GM23338 (cell line): ENCODE results near the gene MLKL. TPM values are rescaled to one million over a fixed set of nuclear protein-coding genes. Genes with fewer than 3 reads are reported as not detected.

ENCODE experiments used
- ATAC-seq: fragments of 200-7000 bp; cut with Tn5 transposase; 3 replicates; pipeline ENCODE4 v1.9.1; 2020
- DNase-seq: peaks from one replicate; pipeline ENCODE4 v3.0.0-alpha.2; 2015; ENCODE audit warnings: low spot score
- H2AFZ ChIP-seq: fragments of 200-600 bp; sonication (generic); 2 replicates; pipeline ENCODE4 v1.8.0; 2016; ENCODE audit warnings: antibody characterized with exemption, mild to moderate bottlenecking, moderate library complexity
- H3F3A ChIP-seq: fragments of 200-600 bp; sonication (generic); replicated peaks from 2 replicates; pipeline ENCODE4 v1.8.0; 2017; ENCODE audit warnings: antibody characterized with exemption, mixed run types, low read depth
- H3K27ac ChIP-seq: fragments of 200-600 bp; sonication (generic); 2 replicates; pipeline ENCODE4 v1.6.1; 2016; ENCODE audit warnings: low read depth
- H3K27me3 ChIP-seq: fragments of 200-600 bp; sonication (generic); 2 replicates; pipeline ENCODE4 v1.8.0; 2016; ENCODE audit warnings: mild to moderate bottlenecking, mixed run types, moderate library complexity; ENCODE audit not compliant: insufficient read depth
- H3K36me3 ChIP-seq: fragments of 200-600 bp; sonication (generic); 2 replicates; pipeline ENCODE4 v1.8.0; 2016; ENCODE audit warnings: mild to moderate bottlenecking; ENCODE audit not compliant: insufficient read depth
- H3K4me1 ChIP-seq: fragments of 200-600 bp; sonication (generic); 2 replicates; pipeline ENCODE4 v1.8.0; 2016; ENCODE audit warnings: mild to moderate bottlenecking, moderate library complexity; ENCODE audit not compliant: insufficient read depth
- H3K4me2 ChIP-seq: fragments of 200-600 bp; sonication (generic); 2 replicates; pipeline ENCODE4 v1.7.1; 2017; ENCODE audit warnings: mixed run types
- H3K4me3 ChIP-seq: fragments of 200-600 bp; sonication (generic); 2 replicates; pipeline ENCODE4 v1.6.1; 2016; ENCODE audit warnings: mixed run types
- H3K79me2 ChIP-seq: fragments of 200-600 bp; sonication (generic); replicated peaks from 2 replicates; pipeline ENCODE4 v1.8.0; 2017; ENCODE audit warnings: mild to moderate bottlenecking; ENCODE audit not compliant: insufficient read depth
- H3K9me2 ChIP-seq: fragments of 200-600 bp; sonication (generic); 2 replicates; pipeline ENCODE4 v1.8.0; 2017; ENCODE audit not compliant: insufficient read depth
- H4K20me1 ChIP-seq: fragments of 200-600 bp; sonication (generic); replicated peaks from 2 replicates; pipeline ENCODE4 v1.8.0; 2017; ENCODE audit warnings: mild to moderate bottlenecking; ENCODE audit not compliant: insufficient read depth
- H3K27ac Mint-ChIP-seq: 2 replicates; pipeline ENCODE4 v1.8.0; 2020; ENCODE audit warnings: inconsistent platforms, mild to moderate bottlenecking, moderate library complexity, mixed read lengths
- H3K27me3 Mint-ChIP-seq: 3 replicates; pipeline ENCODE4 v1.8.0; 2022; ENCODE audit warnings: low read depth, mild to moderate bottlenecking, moderate library complexity, mixed read lengths, inconsistent platforms; ENCODE audit not compliant: insufficient read depth, poor library complexity
- H3K36me3 Mint-ChIP-seq: 3 replicates; pipeline ENCODE4 v1.8.0; 2021; ENCODE audit warnings: low read depth, mild to moderate bottlenecking, inconsistent platforms, moderate library complexity, mixed read lengths
- H3K4me1 Mint-ChIP-seq: 3 replicates; pipeline ENCODE4 v1.8.0; 2020; ENCODE audit warnings: mild to moderate bottlenecking, inconsistent platforms, mixed read lengths
- H3K4me3 Mint-ChIP-seq: 3 replicates; pipeline ENCODE4 v1.8.0; 2021; ENCODE audit warnings: moderate library complexity, mild to moderate bottlenecking, inconsistent platforms, mixed read lengths
- H3K9me3 Mint-ChIP-seq: 3 replicates; pipeline ENCODE4 v1.8.0; 2020; ENCODE audit warnings: moderate library complexity, mild to moderate bottlenecking, inconsistent platforms, mixed read lengths
- CREB1 ChIP-seq: fragments of 250-450 bp; sonication (Bioruptor Pico); IDR thresholded peaks from 2 replicates; pipeline ENCODE4 v1.5.0; 2020; ENCODE audit warnings: low read depth, mild to moderate bottlenecking, moderate library complexity
- EZH2 ChIP-seq: fragments of 200-600 bp; sonication (generic); IDR thresholded peaks from one replicate; pipeline ENCODE4 v1.8.0; 2017; ENCODE audit warnings: antibody characterized with exemption, mild to moderate bottlenecking, low read depth; ENCODE audit not compliant: unreplicated experiment
- EZH2phosphoT487 ChIP-seq: fragments of 200-600 bp; sonication (generic); IDR thresholded peaks from one replicate; pipeline ENCODE4 v1.8.1; 2018; ENCODE audit warnings: antibody characterized with exemption; ENCODE audit not compliant: unreplicated experiment
- JUNB ChIP-seq: IDR thresholded peaks from one replicate; pipeline ENCODE4 v1.6.1; 2016; ENCODE audit warnings: antibody characterized with exemption; ENCODE audit not compliant: unreplicated experiment
- NANOG ChIP-seq: IDR thresholded peaks from 2 replicates; pipeline ENCODE4 v1.6.1; 2016; ENCODE audit warnings: antibody characterized with exemption, borderline replicate concordance
- POLR2AphosphoS5 ChIP-seq: IDR thresholded peaks from 2 replicates; pipeline ENCODE4 v1.6.1; 2016; ENCODE audit warnings: antibody characterized with exemption, low read depth
- STAT1 ChIP-seq: IDR thresholded peaks from one replicate; pipeline ENCODE4 v1.6.1; 2016; ENCODE audit warnings: antibody characterized with exemption; ENCODE audit not compliant: unreplicated experiment
- ZNF114 ChIP-seq: fragments of 250-450 bp; sonication (Bioruptor Pico); IDR thresholded peaks from 2 replicates; pipeline ENCODE4 v1.5.0; 2020; ENCODE audit warnings: mild to moderate bottlenecking, moderate library complexity
- ZNF331 ChIP-seq: fragments of 250-450 bp; sonication (Bioruptor Pico); IDR thresholded peaks from 2 replicates; pipeline ENCODE4 v1.5.0; 2020; ENCODE audit warnings: low read depth, mild to moderate bottlenecking, moderate library complexity
- polyA plus RNA-seq: library from polyadenylated mRNA; unstranded; fragments of >200 nt; fragmentation: Nextera tagmentation; extraction: Ambion mirVana; gene quantifications from 2 replicates; pipeline ENCODE4 v1.2.1, GENCODE V29; 2016
- total RNA-seq: library from RNA; depleted of rRNA; stranded (reverse); fragments of >200 nt; shearing (Covaris generic); gene quantifications from 2 replicates; pipeline ENCODE4 v1.2.3, GENCODE V29; 2014
- TF ChIP-seq, protein P1 (sequence below): IDR thresholded peaks from one replicate; pipeline ENCODE4 v1.6.1; 2018; ENCODE audit warnings: antibody characterized with exemption; ENCODE audit not compliant: unreplicated experiment
- TF ChIP-seq, protein P2 (sequence below): fragments of 250-450 bp; sonication (Bioruptor Pico); IDR thresholded peaks from 2 replicates; pipeline ENCODE4 v1.5.0; 2020; ENCODE audit warnings: mild to moderate bottlenecking, moderate library complexity
- TF ChIP-seq, protein P3 (sequence below), 2 experiments: fragments of 200-600 bp in 1 of 2; sonication (generic) in 1 of 2; conservative IDR thresholded peaks; 2 replicates each; pipeline versions ENCODE4 v1.5.1 to v1.6.1; 2016 to 2017; ENCODE audit warnings: antibody characterized with exemption in 2 of 2, low read depth in 2 of 2, mild to moderate bottlenecking in 2 of 2, moderate library complexity in 1 of 2

Gene MLKL
- total and polyA plus RNA-seq, 2 experiments from 2014 or later, result 5.1 to 9.7 TPM

DNA sequence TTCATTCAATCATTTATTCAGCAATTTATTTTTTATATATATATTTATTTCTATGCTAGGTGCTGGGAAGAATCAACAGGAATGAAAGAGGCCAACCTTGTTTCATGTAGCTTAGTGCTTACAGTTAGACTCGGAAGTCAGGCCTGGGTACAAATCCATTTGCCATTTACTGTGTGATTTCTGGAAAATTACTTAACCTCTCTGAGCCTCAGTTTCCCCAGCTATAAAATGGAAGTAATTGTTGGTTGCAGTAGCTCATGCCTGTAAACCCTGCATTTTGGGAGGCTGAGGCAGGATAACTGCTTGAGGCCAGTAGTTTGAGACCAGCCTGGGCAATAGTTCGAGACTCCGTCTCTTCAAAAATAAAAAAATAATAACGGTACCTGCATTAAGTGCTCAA lies 27.2 kb upstream of the MLKL start:
- no peak overlapping the region for H2AFZ ChIP-seq
- H3K79me2 ChIP-seq, result no peaks in the 10 kb centered on the region
- ATAC-seq (no peak), DNase-seq (no peak)
- H3K36me3 Mint-ChIP-seq, result peaks cover 6% of the 10 kb centered on the region; the same call in 1 of the 3 replicates
- H3K4me1 ChIP-seq, result peaks cover 18% of the 10 kb centered on the region
- peaks cover 14% of the 10 kb centered on the region for H3K27me3 Mint-ChIP-seq
- H4K20me1 ChIP-seq, result no peaks in the 10 kb centered on the region
- H3K27ac Mint-ChIP-seq, result no peak overlapping the region
- H3F3A ChIP-seq, result 0 out of 2 replicates have a peak, but pooled peaks cover 2% of the 10 kb centered on the region
- no peaks in the 10 kb centered on the region for H3K9me2 ChIP-seq
- H3K4me3 Mint-ChIP-seq, result no peak overlapping the region
- H3K4me1 Mint-ChIP-seq, result peaks cover 14% of the 10 kb centered on the region; the same call in 2 of the 3 replicates
- H3K27ac ChIP-seq, result no peak overlapping the region
- no peak overlapping the region for H3K4me3 ChIP-seq
- H3K36me3 ChIP-seq, result no peaks in the 10 kb centered on the region
- TF ChIP-seq STAT1 (no peak), CREB1 (CRISPR knock-in tag) (no peak), JUNB (no peak), POLR2AphosphoS5 (no peak), EZH2 (no peak), ZNF114 (no peak), EZH2phosphoT487 (no peak), ZNF331 (CRISPR knock-in tag) (no peak), NANOG (no peak)
- TF ChIP-seq, protein P1, sequence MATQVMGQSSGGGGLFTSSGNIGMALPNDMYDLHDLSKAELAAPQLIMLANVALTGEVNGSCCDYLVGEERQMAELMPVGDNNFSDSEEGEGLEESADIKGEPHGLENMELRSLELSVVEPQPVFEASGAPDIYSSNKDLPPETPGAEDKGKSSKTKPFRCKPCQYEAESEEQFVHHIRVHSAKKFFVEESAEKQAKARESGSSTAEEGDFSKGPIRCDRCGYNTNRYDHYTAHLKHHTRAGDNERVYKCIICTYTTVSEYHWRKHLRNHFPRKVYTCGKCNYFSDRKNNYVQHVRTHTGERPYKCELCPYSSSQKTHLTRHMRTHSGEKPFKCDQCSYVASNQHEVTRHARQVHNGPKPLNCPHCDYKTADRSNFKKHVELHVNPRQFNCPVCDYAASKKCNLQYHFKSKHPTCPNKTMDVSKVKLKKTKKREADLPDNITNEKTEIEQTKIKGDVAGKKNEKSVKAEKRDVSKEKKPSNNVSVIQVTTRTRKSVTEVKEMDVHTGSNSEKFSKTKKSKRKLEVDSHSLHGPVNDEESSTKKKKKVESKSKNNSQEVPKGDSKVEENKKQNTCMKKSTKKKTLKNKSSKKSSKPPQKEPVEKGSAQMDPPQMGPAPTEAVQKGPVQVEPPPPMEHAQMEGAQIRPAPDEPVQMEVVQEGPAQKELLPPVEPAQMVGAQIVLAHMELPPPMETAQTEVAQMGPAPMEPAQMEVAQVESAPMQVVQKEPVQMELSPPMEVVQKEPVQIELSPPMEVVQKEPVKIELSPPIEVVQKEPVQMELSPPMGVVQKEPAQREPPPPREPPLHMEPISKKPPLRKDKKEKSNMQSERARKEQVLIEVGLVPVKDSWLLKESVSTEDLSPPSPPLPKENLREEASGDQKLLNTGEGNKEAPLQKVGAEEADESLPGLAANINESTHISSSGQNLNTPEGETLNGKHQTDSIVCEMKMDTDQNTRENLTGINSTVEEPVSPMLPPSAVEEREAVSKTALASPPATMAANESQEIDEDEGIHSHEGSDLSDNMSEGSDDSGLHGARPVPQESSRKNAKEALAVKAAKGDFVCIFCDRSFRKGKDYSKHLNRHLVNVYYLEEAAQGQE, result no peak
- TF ChIP-seq, protein P2, sequence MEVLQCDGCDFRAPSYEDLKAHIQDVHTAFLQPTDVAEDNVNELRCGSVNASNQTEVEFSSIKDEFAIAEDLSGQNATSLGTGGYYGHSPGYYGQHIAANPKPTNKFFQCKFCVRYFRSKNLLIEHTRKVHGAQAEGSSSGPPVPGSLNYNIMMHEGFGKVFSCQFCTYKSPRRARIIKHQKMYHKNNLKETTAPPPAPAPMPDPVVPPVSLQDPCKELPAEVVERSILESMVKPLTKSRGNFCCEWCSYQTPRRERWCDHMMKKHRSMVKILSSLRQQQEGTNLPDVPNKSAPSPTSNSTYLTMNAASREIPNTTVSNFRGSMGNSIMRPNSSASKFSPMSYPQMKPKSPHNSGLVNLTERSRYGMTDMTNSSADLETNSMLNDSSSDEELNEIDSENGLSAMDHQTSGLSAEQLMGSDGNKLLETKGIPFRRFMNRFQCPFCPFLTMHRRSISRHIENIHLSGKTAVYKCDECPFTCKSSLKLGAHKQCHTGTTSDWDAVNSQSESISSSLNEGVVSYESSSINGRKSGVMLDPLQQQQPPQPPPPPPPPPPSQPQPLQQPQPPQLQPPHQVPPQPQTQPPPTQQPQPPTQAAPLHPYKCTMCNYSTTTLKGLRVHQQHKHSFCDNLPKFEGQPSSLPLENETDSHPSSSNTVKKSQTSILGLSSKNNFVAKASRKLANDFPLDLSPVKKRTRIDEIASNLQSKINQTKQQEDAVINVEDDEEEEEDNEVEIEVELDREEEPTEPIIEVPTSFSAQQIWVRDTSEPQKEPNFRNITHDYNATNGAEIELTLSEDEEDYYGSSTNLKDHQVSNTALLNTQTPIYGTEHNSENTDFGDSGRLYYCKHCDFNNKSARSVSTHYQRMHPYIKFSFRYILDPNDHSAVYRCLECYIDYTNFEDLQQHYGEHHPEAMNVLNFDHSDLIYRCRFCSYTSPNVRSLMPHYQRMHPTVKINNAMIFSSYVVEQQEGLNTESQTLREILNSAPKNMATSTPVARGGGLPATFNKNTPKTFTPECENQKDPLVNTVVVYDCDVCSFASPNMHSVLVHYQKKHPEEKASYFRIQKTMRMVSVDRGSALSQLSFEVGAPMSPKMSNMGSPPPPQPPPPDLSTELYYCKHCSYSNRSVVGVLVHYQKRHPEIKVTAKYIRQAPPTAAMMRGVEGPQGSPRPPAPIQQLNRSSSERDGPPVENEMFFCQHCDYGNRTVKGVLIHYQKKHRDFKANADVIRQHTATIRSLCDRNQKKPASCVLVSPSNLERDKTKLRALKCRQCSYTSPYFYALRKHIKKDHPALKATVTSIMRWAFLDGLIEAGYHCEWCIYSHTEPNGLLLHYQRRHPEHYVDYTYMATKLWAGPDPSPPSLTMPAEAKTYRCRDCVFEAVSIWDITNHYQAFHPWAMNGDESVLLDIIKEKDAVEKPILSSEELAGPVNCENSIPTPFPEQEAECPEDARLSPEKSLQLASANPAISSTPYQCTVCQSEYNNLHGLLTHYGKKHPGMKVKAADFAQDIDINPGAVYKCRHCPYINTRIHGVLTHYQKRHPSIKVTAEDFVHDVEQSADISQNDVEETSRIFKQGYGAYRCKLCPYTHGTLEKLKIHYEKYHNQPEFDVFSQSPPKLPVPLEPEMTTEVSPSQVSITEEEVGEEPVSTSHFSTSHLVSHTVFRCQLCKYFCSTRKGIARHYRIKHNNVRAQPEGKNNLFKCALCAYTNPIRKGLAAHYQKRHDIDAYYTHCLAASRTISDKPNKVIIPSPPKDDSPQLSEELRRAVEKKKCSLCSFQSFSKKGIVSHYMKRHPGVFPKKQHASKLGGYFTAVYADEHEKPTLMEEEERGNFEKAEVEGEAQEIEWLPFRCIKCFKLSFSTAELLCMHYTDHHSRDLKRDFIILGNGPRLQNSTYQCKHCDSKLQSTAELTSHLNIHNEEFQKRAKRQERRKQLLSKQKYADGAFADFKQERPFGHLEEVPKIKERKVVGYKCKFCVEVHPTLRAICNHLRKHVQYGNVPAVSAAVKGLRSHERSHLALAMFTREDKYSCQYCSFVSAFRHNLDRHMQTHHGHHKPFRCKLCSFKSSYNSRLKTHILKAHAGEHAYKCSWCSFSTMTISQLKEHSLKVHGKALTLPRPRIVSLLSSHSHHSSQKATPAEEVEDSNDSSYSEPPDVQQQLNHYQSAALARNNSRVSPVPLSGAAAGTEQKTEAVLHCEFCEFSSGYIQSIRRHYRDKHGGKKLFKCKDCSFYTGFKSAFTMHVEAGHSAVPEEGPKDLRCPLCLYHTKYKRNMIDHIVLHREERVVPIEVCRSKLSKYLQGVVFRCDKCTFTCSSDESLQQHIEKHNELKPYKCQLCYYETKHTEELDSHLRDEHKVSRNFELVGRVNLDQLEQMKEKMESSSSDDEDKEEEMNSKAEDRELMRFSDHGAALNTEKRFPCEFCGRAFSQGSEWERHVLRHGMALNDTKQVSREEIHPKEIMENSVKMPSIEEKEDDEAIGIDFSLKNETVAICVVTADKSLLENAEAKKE, result no peak
- TF ChIP-seq, protein P3, sequence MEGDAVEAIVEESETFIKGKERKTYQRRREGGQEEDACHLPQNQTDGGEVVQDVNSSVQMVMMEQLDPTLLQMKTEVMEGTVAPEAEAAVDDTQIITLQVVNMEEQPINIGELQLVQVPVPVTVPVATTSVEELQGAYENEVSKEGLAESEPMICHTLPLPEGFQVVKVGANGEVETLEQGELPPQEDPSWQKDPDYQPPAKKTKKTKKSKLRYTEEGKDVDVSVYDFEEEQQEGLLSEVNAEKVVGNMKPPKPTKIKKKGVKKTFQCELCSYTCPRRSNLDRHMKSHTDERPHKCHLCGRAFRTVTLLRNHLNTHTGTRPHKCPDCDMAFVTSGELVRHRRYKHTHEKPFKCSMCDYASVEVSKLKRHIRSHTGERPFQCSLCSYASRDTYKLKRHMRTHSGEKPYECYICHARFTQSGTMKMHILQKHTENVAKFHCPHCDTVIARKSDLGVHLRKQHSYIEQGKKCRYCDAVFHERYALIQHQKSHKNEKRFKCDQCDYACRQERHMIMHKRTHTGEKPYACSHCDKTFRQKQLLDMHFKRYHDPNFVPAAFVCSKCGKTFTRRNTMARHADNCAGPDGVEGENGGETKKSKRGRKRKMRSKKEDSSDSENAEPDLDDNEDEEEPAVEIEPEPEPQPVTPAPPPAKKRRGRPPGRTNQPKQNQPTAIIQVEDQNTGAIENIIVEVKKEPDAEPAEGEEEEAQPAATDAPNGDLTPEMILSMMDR (conservative IDR thresholded peaks at IDR 0.05; ENCODE audit: low read depth in 2 of 2), result no peak
- H3K27me3 ChIP-seq, result no peaks in the 10 kb centered on the region
- peaks cover 14% of the 10 kb centered on the region for H3K9me3 Mint-ChIP-seq
- no peak overlapping the region for H3K4me2 ChIP-seq
